ENCODE data around the gene DCLK1.

DNA sequence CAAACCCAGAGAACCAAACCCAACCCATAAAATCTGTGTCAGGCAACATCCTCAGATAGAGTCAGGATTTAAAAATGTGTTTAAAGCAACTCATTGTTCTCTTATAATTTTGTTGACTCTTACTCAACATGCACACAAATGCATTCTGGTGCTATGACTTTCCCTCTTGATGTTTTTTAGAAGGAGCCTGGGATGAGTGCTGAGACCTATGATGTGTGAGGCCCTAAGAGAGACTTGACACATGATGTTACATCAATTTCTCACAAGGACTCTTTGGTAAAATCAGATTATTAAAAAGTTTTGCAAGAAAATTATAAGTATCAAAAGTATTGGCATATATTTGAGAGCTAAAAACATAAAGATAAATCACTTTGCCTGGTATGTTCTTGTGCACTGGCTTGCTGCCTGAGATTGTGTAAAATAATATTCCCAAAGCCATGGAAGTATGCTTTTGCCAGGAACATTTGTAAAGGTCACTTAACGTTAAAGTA lies 173.9 kb downstream of the DCLK1 start:
- TF ChIP-seq, protein P1, sequence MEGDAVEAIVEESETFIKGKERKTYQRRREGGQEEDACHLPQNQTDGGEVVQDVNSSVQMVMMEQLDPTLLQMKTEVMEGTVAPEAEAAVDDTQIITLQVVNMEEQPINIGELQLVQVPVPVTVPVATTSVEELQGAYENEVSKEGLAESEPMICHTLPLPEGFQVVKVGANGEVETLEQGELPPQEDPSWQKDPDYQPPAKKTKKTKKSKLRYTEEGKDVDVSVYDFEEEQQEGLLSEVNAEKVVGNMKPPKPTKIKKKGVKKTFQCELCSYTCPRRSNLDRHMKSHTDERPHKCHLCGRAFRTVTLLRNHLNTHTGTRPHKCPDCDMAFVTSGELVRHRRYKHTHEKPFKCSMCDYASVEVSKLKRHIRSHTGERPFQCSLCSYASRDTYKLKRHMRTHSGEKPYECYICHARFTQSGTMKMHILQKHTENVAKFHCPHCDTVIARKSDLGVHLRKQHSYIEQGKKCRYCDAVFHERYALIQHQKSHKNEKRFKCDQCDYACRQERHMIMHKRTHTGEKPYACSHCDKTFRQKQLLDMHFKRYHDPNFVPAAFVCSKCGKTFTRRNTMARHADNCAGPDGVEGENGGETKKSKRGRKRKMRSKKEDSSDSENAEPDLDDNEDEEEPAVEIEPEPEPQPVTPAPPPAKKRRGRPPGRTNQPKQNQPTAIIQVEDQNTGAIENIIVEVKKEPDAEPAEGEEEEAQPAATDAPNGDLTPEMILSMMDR (IDR thresholded peaks at IDR 0.05; ENCODE audit: poor library complexity) = no peak
- TF ChIP-seq EZH2 (IDR thresholded peaks at IDR 0.05; ENCODE audit: borderline replicate concordance) (no peak), EZH2phosphoT487 (IDR thresholded peaks at IDR 0.05; ENCODE audit: low read depth, severe bottlenecking, unreplicated experiment) (no peak)

Data from hepatocyte (in vitro differentiated cells).